Measurements from ENCODE around the gene KLHL25.

KLHL25 gene

DNA sequence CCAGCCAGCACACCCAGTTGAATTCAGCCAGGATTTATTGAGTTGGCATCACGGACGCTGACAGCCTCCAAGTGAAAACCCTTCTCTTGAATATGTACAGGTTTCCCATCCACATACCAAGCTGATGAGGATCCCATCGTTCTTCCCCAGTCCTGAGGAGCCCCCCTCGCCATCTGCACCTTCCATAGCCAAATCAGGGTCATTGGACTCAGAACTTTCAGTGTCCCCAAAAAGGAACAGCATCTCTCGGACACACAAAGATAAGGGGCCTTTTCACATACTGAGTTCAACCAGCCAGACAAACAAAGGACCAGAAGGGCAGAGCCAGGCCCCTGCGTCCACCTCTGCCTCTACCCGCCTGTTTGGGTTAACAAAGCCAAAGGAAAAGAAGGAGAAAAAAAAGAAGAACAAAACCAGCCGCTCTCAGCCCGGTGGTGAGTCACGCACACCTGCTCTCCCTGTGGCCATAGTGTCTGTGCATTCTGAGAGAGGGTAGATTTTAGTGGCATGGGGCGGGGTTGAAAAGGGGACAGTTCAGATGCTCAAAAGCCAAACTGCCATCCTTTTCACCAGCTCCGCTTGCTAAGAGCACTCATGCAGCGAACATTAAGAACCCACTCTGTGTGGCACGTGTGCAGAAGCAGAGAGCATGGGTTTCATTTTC is 51.2 kb downstream of the KLHL25 start:
- H3K36me3 ChIP-seq (ENCODE audit: control insufficient read depth in 2 of 2, insufficient read depth in 2 of 2, low read length in 2 of 2) = peaks cover 58 to 68% of the 10 kb centered on the region in 2 donors

DNA sequence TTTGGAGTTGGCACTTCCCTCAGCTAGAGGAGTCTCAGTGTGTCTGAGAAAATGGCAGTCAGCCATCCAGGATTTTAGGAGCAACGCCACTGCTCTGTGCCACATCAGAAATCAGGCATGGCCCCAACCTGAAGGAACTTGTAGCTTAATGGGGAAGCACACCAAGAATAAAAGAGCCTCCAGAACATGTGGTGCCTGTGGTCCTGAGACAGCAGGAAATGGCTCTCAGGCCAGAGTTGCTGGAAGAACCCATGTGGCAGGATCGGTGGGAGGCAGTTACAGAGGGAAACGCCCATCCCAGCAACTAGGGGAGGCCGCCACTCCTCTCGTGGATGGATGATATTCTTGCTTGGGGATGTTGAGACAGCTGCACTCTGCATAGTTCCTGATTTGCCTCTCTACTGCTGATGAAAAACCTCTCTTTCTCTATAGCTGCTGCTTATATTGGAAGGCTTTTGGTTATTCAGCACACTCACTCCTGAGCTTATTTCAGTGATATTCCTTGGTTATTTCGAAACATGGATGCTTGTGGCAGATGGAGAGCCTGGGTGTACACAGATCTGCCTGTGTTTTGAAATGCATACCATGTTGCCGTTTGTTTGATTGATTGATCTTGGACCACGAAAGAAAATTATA is 52.4 kb downstream of the KLHL25 start:
- Histone ChIP-seq H3K27me3 (ENCODE audit: control insufficient read depth in 1 of 2, insufficient read depth in 2 of 2, low read length in 2 of 2) (no peaks in the 10 kb centered on the region), H3K36me3 (ENCODE audit: control insufficient read depth in 2 of 2, insufficient read depth in 2 of 2, low read length in 2 of 2) (peaks cover 60 to 62% of the 10 kb centered on the region in 2 donors), H3K9me3 (ENCODE audit: control insufficient read depth in 2 of 2, low read length in 2 of 2) (no peaks in the 10 kb centered on the region), H3K9ac (ENCODE audit: low read length in 2 of 2) (no peak overlapping the region), H3K4me3 (ENCODE audit: low read length in 2 of 2) (peak overlapping the region in 1 of 2 donors; percentile 40), H3K27ac (ENCODE audit: low read length) (peak overlapping the region; percentile 49), H3K4me1 (ENCODE audit: control insufficient read depth, insufficient read depth, low read length) (peaks cover 28% of the 10 kb centered on the region)

More for the DNA sequence above, 51.2 kb downstream of the KLHL25 start:
- H3K4me1 ChIP-seq (ENCODE audit: control insufficient read depth, insufficient read depth, low read length) = peaks cover 32% of the 10 kb centered on the region
- H3K9ac ChIP-seq (ENCODE audit: low read length in 2 of 2) = no peak overlapping the region
- no peaks in the 10 kb centered on the region for H3K9me3 ChIP-seq (ENCODE audit: control insufficient read depth in 2 of 2, low read length in 2 of 2)
- no peaks in the 10 kb centered on the region for H3K27me3 ChIP-seq (ENCODE audit: control insufficient read depth in 1 of 2, insufficient read depth in 2 of 2, low read length in 2 of 2)
- H3K4me3 ChIP-seq (ENCODE audit: low read length in 2 of 2) = no peak overlapping the region
- H3K27ac ChIP-seq (ENCODE audit: low read length) = no peak overlapping the region

DNA sequence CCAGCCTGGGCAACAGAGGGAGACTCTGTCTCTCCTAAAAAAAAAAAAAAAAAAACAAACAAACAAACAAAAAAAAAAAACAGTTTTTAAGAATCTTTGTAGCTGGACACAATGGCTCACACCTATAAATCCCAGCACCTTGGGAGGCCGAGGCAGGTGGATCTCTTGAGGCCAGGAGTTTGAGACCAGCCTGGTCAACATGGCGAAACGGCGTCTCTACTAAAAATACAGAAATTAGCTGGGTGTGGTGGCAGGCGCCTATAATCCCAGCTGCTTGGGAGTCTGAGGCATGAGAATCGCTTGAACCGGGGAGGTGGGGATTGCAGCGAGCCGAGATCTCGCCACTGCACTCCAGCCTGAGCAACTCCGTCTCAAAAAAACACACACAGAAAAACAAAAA is 53.1 kb downstream of the KLHL25 start:
- Histone ChIP-seq H3K4me1 (ENCODE audit: control insufficient read depth, insufficient read depth, low read length) (peaks cover 28% of the 10 kb centered on the region), H3K36me3 (ENCODE audit: control insufficient read depth in 2 of 2, insufficient read depth in 2 of 2, low read length in 2 of 2) (peaks cover 54 to 63% of the 10 kb centered on the region in 2 donors), H3K27me3 (ENCODE audit: control insufficient read depth in 1 of 2, insufficient read depth in 2 of 2, low read length in 2 of 2) (no peaks in the 10 kb centered on the region), H3K4me3 (ENCODE audit: low read length in 2 of 2) (no peak overlapping the region), H3K9ac (ENCODE audit: low read length in 2 of 2) (no peak overlapping the region), H3K9me3 (ENCODE audit: control insufficient read depth in 2 of 2, low read length in 2 of 2) (no peaks in the 10 kb centered on the region), H3K27ac (ENCODE audit: low read length) (peak overlapping the region; percentile 49)

DNA sequence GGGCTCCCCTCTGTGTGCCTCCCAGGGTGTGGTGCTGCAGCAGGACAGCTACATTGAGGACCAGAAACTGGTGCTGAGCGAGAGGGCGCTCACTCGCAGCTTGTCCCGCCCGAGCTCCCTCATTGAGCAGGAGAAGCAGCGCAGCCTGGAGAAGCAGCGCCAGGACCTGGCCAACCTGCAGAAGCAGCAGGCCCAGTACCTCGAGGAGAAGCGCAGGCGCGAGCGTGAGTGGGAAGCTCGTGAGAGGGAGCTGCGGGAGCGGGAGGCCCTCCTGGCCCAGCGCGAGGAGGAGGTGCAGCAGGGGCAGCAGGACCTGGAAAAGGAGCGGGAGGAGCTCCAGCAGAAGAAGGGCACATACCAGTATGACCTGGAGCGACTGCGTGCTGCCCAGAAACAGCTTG is 53.7 kb downstream of the KLHL25 start:
- Histone ChIP-seq H3K9me3 (ENCODE audit: control insufficient read depth in 2 of 2, low read length in 2 of 2) (no peaks in the 10 kb centered on the region), H3K4me1 (ENCODE audit: control insufficient read depth, insufficient read depth, low read length) (peaks cover 28% of the 10 kb centered on the region), H3K27ac (ENCODE audit: low read length) (peak overlapping the region; percentile 49), H3K27me3 (ENCODE audit: control insufficient read depth in 1 of 2, insufficient read depth in 2 of 2, low read length in 2 of 2) (no peaks in the 10 kb centered on the region), H3K9ac (ENCODE audit: low read length in 2 of 2) (no peak overlapping the region), H3K4me3 (ENCODE audit: low read length in 2 of 2) (no peak overlapping the region), H3K36me3 (ENCODE audit: control insufficient read depth in 2 of 2, insufficient read depth in 2 of 2, low read length in 2 of 2) (peaks cover 54 to 63% of the 10 kb centered on the region in 2 donors)

DNA sequence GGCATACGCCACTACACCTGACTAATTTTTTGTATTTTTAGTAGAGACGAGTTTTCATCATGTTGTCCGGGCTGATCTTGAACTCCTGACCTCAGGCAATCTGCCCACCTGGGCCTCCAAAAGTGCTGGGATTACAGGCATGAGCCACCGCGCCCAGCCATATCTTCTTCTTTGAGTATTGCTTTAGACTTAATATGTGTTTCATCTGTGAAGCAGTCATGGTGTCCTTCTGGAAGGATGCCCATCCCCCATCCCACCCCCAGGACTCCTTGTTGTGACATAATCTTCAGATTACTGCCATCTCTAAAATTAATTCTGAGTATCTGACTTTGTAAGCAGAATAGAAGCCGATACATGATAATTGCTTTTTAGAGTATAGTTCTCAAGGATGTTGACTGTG is 57.7 kb downstream of the KLHL25 start:
- H3K4me3 ChIP-seq (ENCODE audit: low read length in 2 of 2) = no peak overlapping the region
- H3K36me3 ChIP-seq (ENCODE audit: control insufficient read depth in 2 of 2, insufficient read depth in 2 of 2, low read length in 2 of 2) = peaks cover 49 to 64% of the 10 kb centered on the region in 2 donors
- no peak overlapping the region for H3K27ac ChIP-seq (ENCODE audit: low read length)
- peaks cover 4% of the 10 kb centered on the region for H3K4me1 ChIP-seq (ENCODE audit: control insufficient read depth, insufficient read depth, low read length)
- no peaks in the 10 kb centered on the region for H3K27me3 ChIP-seq (ENCODE audit: control insufficient read depth in 1 of 2, insufficient read depth in 2 of 2, low read length in 2 of 2)
- H3K9me3 ChIP-seq (ENCODE audit: control insufficient read depth in 2 of 2, low read length in 2 of 2) = peaks cover 0 to 2% of the 10 kb centered on the region in 2 donors
- H3K9ac ChIP-seq (ENCODE audit: low read length in 2 of 2) = no peak overlapping the region

DNA sequence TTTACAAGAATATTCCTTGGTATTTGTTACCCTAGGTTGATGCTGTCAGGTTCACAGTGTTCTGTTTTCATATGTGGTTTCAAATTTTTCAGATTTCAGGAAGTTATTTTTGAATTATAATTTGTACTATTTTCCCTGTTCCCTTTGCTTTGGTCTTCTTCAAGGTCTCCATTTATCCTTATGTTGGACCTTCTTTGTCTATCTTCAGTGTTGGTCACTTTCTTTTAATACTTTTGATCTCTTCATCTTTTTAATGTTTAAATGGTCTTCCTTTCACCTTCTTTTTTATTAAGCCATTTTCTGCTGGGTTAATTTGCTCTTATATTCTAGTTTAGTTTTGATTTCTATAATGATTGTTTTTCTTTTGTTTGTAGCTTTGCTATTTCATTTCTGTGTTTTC is 61.3 kb downstream of the KLHL25 start:
- H3K9me3 ChIP-seq (ENCODE audit: control insufficient read depth in 2 of 2, low read length in 2 of 2) = peaks cover 0 to 2% of the 10 kb centered on the region in 2 donors
- no peaks in the 10 kb centered on the region for H3K4me1 ChIP-seq (ENCODE audit: control insufficient read depth, insufficient read depth, low read length)
- no peaks in the 10 kb centered on the region for H3K27me3 ChIP-seq (ENCODE audit: control insufficient read depth in 1 of 2, insufficient read depth in 2 of 2, low read length in 2 of 2)
- no peak overlapping the region for H3K9ac ChIP-seq (ENCODE audit: low read length in 2 of 2)
- H3K36me3 ChIP-seq (ENCODE audit: control insufficient read depth in 2 of 2, insufficient read depth in 2 of 2, low read length in 2 of 2) = peaks cover 43 to 57% of the 10 kb centered on the region in 2 donors
- no peak overlapping the region for H3K27ac ChIP-seq (ENCODE audit: low read length)
- no peak overlapping the region for H3K4me3 ChIP-seq (ENCODE audit: low read length in 2 of 2)

DNA sequence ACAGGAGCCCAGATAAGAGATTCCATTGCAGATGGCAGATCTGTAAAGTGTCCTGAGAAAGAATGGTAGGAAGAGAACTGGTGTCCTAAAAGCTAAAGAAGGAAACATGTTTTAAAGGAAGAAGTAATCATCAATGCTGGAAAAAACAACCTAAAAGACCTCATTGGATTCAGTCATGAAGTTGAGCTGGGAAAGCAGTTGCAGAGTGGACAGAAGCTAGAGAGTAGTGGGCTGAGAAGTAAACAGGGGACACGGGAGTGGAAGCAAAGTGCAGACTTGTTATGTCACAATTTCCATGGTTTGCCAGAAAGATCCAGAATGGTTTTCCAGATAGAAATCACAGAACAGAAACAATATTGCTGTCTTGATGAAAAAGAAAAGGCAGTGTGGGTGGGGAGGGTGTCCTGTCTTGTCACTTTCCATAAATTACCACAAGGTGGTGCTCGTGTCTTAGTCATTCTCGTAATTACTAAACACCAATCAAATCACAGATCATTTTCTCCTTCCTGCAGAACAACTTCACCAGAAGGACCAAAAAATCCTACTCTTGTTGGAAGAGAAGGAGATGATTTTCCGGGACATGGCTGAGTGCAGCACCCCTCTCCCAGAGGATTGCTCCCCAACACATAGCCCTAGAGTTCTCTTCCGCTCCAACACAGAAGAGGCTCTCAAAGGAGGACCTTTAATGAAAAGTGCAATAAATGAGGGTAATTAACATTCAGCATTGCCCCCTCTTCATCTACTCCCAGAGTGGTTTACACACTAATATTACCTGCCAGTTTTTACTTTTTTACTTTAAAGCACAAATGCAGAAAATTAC is 64.5 kb downstream of the KLHL25 start:
- no peaks in the 10 kb centered on the region for H3K27me3 ChIP-seq (ENCODE audit: control insufficient read depth in 1 of 2, insufficient read depth in 2 of 2, low read length in 2 of 2)
- no peak overlapping the region for H3K27ac ChIP-seq (ENCODE audit: low read length)
- peaks cover 16% of the 10 kb centered on the region for H3K4me1 ChIP-seq (ENCODE audit: control insufficient read depth, insufficient read depth, low read length)
- H3K9ac ChIP-seq (ENCODE audit: low read length in 2 of 2) = no peak overlapping the region
- peaks cover 0 to 2% of the 10 kb centered on the region in 2 donors for H3K9me3 ChIP-seq (ENCODE audit: control insufficient read depth in 2 of 2, low read length in 2 of 2)
- H3K36me3 ChIP-seq (ENCODE audit: control insufficient read depth in 2 of 2, insufficient read depth in 2 of 2, low read length in 2 of 2) = peaks cover 44 to 46% of the 10 kb centered on the region in 2 donors
- H3K4me3 ChIP-seq (ENCODE audit: low read length in 2 of 2) = no peak overlapping the region

DNA sequence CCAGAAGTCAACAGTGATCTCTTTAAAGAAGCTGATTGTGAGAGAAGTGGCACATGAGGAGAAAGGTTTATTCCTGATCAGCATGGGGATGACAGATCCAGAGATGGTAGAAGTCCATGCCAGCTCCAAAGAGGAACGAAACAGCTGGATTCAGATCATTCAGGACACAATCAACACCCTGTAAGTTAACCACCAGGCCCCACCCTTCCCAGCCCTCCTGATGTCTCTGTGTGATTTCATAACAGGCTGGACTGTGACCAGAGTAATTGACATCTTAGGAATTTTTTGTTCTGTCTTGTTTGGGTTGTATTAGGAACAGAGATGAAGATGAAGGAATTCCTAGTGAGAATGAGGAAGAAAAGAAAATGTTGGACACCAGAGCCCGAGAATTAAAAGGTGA is 67.7 kb downstream of the KLHL25 start:
- H3K4me3 ChIP-seq (ENCODE audit: low read length in 2 of 2) = no peak overlapping the region
- peaks cover 18% of the 10 kb centered on the region for H3K4me1 ChIP-seq (ENCODE audit: control insufficient read depth, insufficient read depth, low read length)
- H3K27ac ChIP-seq (ENCODE audit: low read length) = peak overlapping the region; percentile 77
- peaks cover 43 to 45% of the 10 kb centered on the region in 2 donors for H3K36me3 ChIP-seq (ENCODE audit: control insufficient read depth in 2 of 2, insufficient read depth in 2 of 2, low read length in 2 of 2)
- H3K9me3 ChIP-seq (ENCODE audit: control insufficient read depth in 2 of 2, low read length in 2 of 2) = no peaks in the 10 kb centered on the region
- H3K27me3 ChIP-seq (ENCODE audit: control insufficient read depth in 1 of 2, insufficient read depth in 2 of 2, low read length in 2 of 2) = no peaks in the 10 kb centered on the region
- H3K9ac ChIP-seq (ENCODE audit: low read length in 2 of 2) = peak overlapping the region in 1 of 2 donors; percentile 2

DNA sequence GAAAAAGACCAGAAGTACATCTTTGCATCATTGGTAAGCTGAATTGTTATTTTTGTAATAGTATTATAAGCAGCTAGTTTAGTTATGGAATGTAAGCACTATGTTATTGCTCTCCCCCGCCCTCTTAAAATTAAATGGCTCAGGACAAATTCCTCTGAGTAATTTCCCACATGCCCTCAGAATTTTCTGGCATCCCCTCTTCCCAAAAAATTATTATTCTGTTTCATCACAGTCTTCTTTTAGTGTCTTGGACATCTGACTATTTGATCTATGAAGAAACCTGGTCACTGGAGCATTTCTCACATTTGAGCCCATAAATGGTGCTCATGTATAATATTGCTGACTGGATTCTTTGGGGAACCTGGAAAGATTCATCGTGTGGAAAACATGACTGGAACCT is 68.3 kb downstream of the KLHL25 start:
- peaks cover 44 to 46% of the 10 kb centered on the region in 2 donors for H3K36me3 ChIP-seq (ENCODE audit: control insufficient read depth in 2 of 2, insufficient read depth in 2 of 2, low read length in 2 of 2)
- H3K4me3 ChIP-seq (ENCODE audit: low read length in 2 of 2) = no peak overlapping the region
- H3K4me1 ChIP-seq (ENCODE audit: control insufficient read depth, insufficient read depth, low read length) = peaks cover 18% of the 10 kb centered on the region
- no peaks in the 10 kb centered on the region for H3K27me3 ChIP-seq (ENCODE audit: control insufficient read depth in 1 of 2, insufficient read depth in 2 of 2, low read length in 2 of 2)
- H3K27ac ChIP-seq (ENCODE audit: low read length) = peak overlapping the region; percentile 77
- peak overlapping the region in 1 of 2 donors; percentile 2 for H3K9ac ChIP-seq (ENCODE audit: low read length in 2 of 2)
- no peaks in the 10 kb centered on the region for H3K9me3 ChIP-seq (ENCODE audit: control insufficient read depth in 2 of 2, low read length in 2 of 2)

DNA sequence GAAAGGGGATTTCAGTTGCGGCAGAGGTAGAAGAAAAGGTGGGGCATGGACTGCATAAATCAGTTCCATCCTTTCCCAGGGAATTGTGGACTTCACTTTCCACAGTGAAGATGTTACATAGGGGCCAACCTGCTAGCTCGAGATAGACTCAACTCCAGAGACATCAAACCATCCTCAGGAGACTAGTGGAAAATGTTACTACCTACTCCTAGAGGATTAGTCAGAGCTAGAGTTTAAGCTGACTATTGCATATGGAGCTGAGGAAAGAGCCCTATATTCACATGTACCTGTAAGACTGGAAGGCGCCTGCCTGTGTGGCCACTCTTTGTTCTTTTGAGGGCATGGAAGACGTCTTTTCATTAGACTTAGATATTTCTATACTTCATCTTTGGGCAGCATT is 69.2 kb downstream of the KLHL25 start:
- no peak overlapping the region for H3K4me3 ChIP-seq (ENCODE audit: low read length in 2 of 2)
- H3K4me1 ChIP-seq (ENCODE audit: control insufficient read depth, insufficient read depth, low read length) = peaks cover 18% of the 10 kb centered on the region
- H3K27me3 ChIP-seq (ENCODE audit: control insufficient read depth in 1 of 2, insufficient read depth in 2 of 2, low read length in 2 of 2) = no peaks in the 10 kb centered on the region
- peaks cover 46 to 48% of the 10 kb centered on the region in 2 donors for H3K36me3 ChIP-seq (ENCODE audit: control insufficient read depth in 2 of 2, insufficient read depth in 2 of 2, low read length in 2 of 2)
- H3K27ac ChIP-seq (ENCODE audit: low read length) = peak overlapping the region; percentile 77
- H3K9ac ChIP-seq (ENCODE audit: low read length in 2 of 2) = peak overlapping the region in 1 of 2 donors; percentile 2
- H3K9me3 ChIP-seq (ENCODE audit: control insufficient read depth in 2 of 2, low read length in 2 of 2) = no peaks in the 10 kb centered on the region

Measured in stomach smooth muscle (tissue), 2 donors.